HepG2 (cell line): Measurements from ENCODE around the gene SULT1E1. TPM values are rescaled to one million over a fixed set of nuclear protein-coding genes. Genes with fewer than 3 reads are reported as not detected.

ENCODE experiments used
- BCL3 ChIP-seq: sonication (generic); formaldehyde crosslinking; IDR thresholded peaks from 2 replicates; pipeline ENCODE4 v1.5.1; 2020; ENCODE audit warnings: mild to moderate bottlenecking, missing genetic modification reagents, moderate library complexity
- CCAR2 ChIP-seq: fragments of 200-400 bp; formaldehyde crosslinking; optimal IDR thresholded peaks from 2 replicates; pipeline ENCODE3; 2018; ENCODE audit warnings: low read depth, mild to moderate bottlenecking, low read length, moderate library complexity
- GTF2F1 ChIP-seq: fragments of 150-350 bp; IDR thresholded peaks from 2 replicates; pipeline ENCODE4 v1.6.1; 2014; ENCODE audit warnings: low read length
- MAF1 ChIP-seq: sonication (generic); formaldehyde crosslinking; IDR thresholded peaks from 2 replicates; pipeline ENCODE4 v1.5.0; 2020; ENCODE audit warnings: missing genetic modification reagents, borderline replicate concordance
- MIER3 ChIP-seq: IDR thresholded peaks from 2 replicates; pipeline ENCODE4 v1.6.1; 2016; ENCODE audit warnings: missing compliant biosample characterization, borderline replicate concordance
- NR2F2 ChIP-seq: IDR thresholded peaks from 2 replicates; pipeline ENCODE4 v1.6.1; 2012; ENCODE audit warnings: low read depth, inconsistent platforms, borderline replicate concordance
- PHF20 ChIP-seq: sonication (generic); formaldehyde crosslinking; IDR thresholded peaks from 2 replicates; pipeline ENCODE4 v1.5.0; 2020; ENCODE audit warnings: mild to moderate bottlenecking, missing genetic modification reagents
- RORA ChIP-seq: sonication (generic); formaldehyde crosslinking; IDR thresholded peaks from 2 replicates; pipeline ENCODE4 v1.5.0; 2020; ENCODE audit warnings: mild to moderate bottlenecking, missing genetic modification reagents, moderate library complexity
- RXRB ChIP-seq: IDR thresholded peaks from 2 replicates; pipeline ENCODE4 v1.6.1; 2016; ENCODE audit warnings: borderline replicate concordance, missing genetic modification reagents, missing compliant biosample characterization
- SCMH1 ChIP-seq: sonication (generic); formaldehyde crosslinking; IDR thresholded peaks from 2 replicates; pipeline ENCODE4 v1.9.0; 2021; ENCODE audit warnings: missing genetic modification reagents, mild to moderate bottlenecking, borderline replicate concordance
- SMAD3 ChIP-seq: sonication (generic); formaldehyde crosslinking; IDR thresholded peaks from 2 replicates; pipeline ENCODE4 v1.4.0; 2020; ENCODE audit warnings: missing genetic modification reagents
- TBX3 ChIP-seq: fragments of 450-650 bp; IDR thresholded peaks from 2 replicates; pipeline ENCODE4 v1.6.1; 2017; ENCODE audit warnings: antibody characterized with exemption, mild to moderate bottlenecking, inconsistent platforms, borderline replicate concordance
- THRA ChIP-seq: sonication (generic); formaldehyde crosslinking; IDR thresholded peaks from 2 replicates; pipeline ENCODE4 v1.4.0; 2020; ENCODE audit warnings: missing genetic modification reagents, borderline replicate concordance
- ZBTB8A ChIP-seq: sonication (generic); formaldehyde crosslinking; IDR thresholded peaks from 2 replicates; pipeline ENCODE4 v1.4.0; 2020; ENCODE audit warnings: mild to moderate bottlenecking, low read depth, missing genetic modification reagents, borderline replicate concordance
- ZC3H4 ChIP-seq: sonication (generic); formaldehyde crosslinking; IDR thresholded peaks from 2 replicates; pipeline ENCODE4 v1.4.0; 2020; ENCODE audit warnings: missing genetic modification reagents, borderline replicate concordance
- ZNF263 ChIP-seq: sonication (generic); formaldehyde crosslinking; IDR thresholded peaks from 2 replicates; pipeline ENCODE4 v1.4.0; 2020; ENCODE audit warnings: missing genetic modification reagents
- ZNF282 ChIP-seq: fragments of 450-650 bp; IDR thresholded peaks from 2 replicates; pipeline ENCODE4 v1.6.1; 2018; ENCODE audit not compliant: partially characterized antibody
- ZNF543 ChIP-seq: sonication (generic); formaldehyde crosslinking; IDR thresholded peaks from 2 replicates; pipeline ENCODE4 v1.4.0; 2020; ENCODE audit warnings: mild to moderate bottlenecking, missing genetic modification reagents
- ZNF577 ChIP-seq: sonication (generic); formaldehyde crosslinking; IDR thresholded peaks from 2 replicates; pipeline ENCODE4 v1.4.0; 2020; ENCODE audit warnings: mild to moderate bottlenecking, low read depth, missing genetic modification reagents, borderline replicate concordance
- polyA plus RNA-seq, 8 experiments: library from polyadenylated mRNA; depleted of rRNA in 3 of 8; stranded (reverse) in 7 of 8; unstranded in 1 of 8; fragments of >200 nt; fragmentation: Illumina TruSeq in 4 of 8; extraction: Trizol in 4 of 8; gene quantifications; 2 replicates each; pipeline versions ENCODE4 v1.2.1 to v1.2.3, GENCODE V29; 2011 to 2016; ENCODE audit warnings: low read depth in 4 of 8, missing spikeins in 1 of 8, mixed read lengths in 1 of 8; ENCODE audit not compliant: insufficient read depth in 1 of 8
- total RNA-seq, 5 experiments: library from RNA; depleted of rRNA; stranded (reverse); fragments of >200 nt; fragmentation: Illumina TruSeq; extraction: Trizol; gene quantifications; 2 replicates each; pipeline ENCODE4 v1.2.3, GENCODE V29; 2016; ENCODE audit warnings: low read depth in 1 of 5
- TF ChIP-seq, protein P1 (sequence below): IDR thresholded peaks from 2 replicates; pipeline ENCODE4 v1.6.1; 2016; ENCODE audit warnings: low read depth
- TF ChIP-seq, protein P2 (sequence below): sonication (generic); formaldehyde crosslinking; IDR thresholded peaks from 2 replicates; pipeline ENCODE4 v1.4.0; 2020; ENCODE audit warnings: low read depth, missing genetic modification reagents

The SULT1E1 gene
- total and polyA plus RNA-seq, 2 of the 13 experiments (the other 11 are each of a cell fraction or from before 2014, with no cell fraction given), result 1.7 to 3.9 TPM

DNA sequence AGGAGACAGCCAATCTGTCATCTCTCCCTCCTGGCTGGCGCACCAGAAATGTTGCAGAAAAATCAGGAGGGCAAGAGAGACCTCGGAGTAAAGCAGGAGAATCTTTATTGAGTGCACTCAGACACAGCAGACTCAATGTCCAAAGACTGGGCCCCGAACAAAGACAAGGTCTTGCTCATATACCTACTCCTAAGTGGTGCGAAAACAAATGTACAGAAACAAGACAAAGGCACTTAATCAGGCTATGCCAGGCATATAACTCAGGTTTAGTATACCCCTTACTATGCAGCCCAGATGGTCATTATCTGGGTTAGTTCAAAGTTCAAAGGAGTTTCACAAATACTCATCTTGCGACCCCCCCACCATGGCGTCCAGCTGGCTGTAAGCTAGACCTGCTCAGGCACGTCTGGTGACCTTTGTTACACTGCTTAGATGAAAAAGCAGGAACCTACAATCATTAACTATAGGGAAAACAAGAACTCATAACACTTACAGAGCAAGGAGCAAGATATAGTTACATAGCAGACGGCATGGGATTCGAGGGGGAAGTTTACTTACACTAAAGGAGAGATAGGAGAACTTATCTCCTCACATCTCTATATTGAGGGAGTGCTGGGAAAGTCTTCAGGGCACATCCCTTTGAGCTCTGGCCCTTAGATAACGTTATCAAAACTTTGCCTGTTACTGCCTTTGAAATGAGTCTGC lies 27.5 kb downstream of the SULT1E1 start (continued):
- TF ChIP-seq ZC3H4 (CRISPR knock-in tag) (no peak), CCAR2 (no peak), SCMH1 (CRISPR knock-in tag) (no peak), RXRB (CRISPR knock-in tag) (peak; percentile 99), SMAD3 (CRISPR knock-in tag) (0 out of 2 replicates have a peak, but pooled peaks have one; percentile 24), ZBTB8A (CRISPR knock-in tag) (no peak; the same call in 1 of the 2 replicates), RORA (CRISPR knock-in tag) (peak; percentile 50; the same call in 1 of the 2 replicates), ZNF282 (no peak), NR2F2 (peak; percentile 87), ZNF543 (no peak), GTF2F1 (no peak), BCL3 (CRISPR knock-in tag) (no peak), TBX3 (peak; percentile 78; the same call in 1 of the 2 replicates), PHF20 (CRISPR knock-in tag) (no peak), ZNF577 (CRISPR knock-in tag) (no peak), THRA (CRISPR knock-in tag) (peak; percentile 87; the same call in 1 of the 2 replicates), MAF1 (CRISPR knock-in tag) (no peak), ZNF263 (no peak), MIER3 (peak; percentile 91; the same call in 1 of the 2 replicates)
- TF ChIP-seq, protein P1, sequence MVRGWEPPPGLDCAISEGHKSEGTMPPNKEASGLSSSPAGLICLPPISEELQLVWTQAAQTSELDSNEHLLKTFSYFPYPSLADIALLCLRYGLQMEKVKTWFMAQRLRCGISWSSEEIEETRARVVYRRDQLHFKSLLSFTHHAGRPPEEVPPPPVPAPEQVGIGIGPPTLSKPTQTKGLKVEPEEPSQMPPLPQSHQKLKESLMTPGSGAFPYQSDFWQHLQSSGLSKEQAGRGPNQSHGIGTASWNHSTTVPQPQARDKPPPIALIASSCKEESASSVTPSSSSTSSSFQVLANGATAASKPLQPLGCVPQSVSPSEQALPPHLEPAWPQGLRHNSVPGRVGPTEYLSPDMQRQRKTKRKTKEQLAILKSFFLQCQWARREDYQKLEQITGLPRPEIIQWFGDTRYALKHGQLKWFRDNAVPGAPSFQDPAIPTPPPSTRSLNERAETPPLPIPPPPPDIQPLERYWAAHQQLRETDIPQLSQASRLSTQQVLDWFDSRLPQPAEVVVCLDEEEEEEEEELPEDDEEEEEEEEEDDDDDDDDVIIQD (CRISPR knock-in tag), result peak; percentile 96; the same call in 1 of the 2 replicates
- TF ChIP-seq, protein P2, sequence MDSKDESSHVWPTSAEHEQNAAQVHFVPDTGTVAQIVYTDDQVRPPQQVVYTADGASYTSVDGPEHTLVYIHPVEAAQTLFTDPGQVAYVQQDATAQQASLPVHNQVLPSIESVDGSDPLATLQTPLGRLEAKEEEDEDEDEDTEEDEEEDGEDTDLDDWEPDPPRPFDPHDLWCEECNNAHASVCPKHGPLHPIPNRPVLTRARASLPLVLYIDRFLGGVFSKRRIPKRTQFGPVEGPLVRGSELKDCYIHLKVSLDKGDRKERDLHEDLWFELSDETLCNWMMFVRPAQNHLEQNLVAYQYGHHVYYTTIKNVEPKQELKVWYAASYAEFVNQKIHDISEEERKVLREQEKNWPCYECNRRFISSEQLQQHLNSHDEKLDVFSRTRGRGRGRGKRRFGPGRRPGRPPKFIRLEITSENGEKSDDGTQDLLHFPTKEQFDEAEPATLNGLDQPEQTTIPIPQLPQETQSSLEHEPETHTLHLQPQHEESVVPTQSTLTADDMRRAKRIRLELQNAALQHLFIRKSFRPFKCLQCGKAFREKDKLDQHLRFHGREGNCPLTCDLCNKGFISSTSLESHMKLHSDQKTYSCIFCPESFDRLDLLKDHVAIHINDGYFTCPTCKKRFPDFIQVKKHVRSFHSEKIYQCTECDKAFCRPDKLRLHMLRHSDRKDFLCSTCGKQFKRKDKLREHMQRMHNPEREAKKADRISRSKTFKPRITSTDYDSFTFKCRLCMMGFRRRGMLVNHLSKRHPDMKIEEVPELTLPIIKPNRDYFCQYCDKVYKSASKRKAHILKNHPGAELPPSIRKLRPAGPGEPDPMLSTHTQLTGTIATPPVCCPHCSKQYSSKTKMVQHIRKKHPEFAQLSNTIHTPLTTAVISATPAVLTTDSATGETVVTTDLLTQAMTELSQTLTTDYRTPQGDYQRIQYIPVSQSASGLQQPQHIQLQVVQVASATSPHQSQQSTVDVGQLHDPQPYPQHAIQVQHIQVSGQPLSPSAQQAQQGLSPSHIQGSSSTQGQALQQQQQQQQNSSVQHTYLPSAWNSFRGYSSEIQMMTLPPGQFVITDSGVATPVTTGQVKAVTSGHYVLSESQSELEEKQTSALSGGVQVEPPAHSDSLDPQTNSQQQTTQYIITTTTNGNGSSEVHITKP (CRISPR knock-in tag), result no peak
